Frontal cortex (tissue), 4 donors: ENCODE results near the gene ZNF354C. TPM values are rescaled to one million over a fixed set of nuclear protein-coding genes. Genes with fewer than 3 reads are reported as not detected.

Source experiments
- DNase-seq, 2 donors: peaks; one replicate each; pipeline ENCODE4 v3.0.0; 2012; ENCODE audit warnings: low spot score in 2 of 2
- FAIRE-seq: peaks from 2 replicates; lab custom pipeline; 2012; peaks lifted over from hg19 to GRCh38; lab: Jason Lieb, UNC
- total RNA-seq: library from RNA; depleted of rRNA; stranded (reverse); fragments of >200 nt; gene quantifications from one replicate; pipeline ENCODE4 v1.2.3, GENCODE V29; 2014
- donor health status: control.
- donor health status: control.
- donor health status: control.

Gene ZNF354C
- total RNA-seq, 1 donor from 2014 or later, result 55.0 TPM

DNA sequence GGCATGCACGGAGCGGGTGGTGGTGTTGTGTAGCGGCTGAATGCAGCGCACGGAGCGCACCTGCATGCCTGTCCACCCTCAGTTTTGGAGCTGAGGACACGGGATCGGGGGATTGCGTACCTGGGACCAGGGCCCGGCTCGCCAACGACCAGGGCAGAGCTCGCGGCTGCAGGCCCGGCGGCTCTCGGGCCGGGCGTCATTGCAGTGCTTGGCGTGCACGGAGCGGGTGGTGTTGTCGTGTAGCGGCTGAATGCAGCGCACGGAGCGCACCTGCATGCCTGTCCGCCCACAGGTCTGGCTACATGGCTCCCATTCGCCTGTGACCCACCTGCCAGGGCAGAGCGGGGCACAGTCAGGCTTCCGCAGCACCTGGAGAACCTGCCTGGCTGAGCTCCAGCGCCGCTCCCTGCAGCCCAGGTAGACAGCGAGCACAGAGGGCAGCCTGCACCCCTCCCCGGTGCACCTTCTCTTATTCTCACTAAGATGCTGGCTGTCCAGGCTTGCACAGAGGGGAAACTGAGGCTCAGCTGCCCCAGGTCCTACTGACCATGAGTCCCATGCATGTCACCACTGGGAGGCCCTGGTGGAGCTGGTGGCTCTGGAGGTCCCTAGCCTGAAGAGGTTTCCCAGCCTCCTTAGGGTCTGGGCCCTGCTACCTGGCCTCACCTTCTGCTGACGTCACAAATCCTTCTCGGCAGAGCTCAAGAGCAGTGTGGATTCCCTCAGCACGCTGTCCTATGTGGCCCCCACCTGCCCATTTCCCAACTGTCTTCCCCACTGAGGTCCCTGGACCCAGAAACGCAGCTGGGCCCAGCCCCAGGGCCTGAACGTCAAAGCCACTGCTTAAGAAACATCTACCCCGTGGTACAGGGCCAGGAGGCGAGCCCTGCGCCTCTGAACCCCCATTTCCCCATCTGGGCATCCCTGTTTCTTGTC lies 64.9 kb downstream of the ZNF354C start:
- DNase-seq (no peak), FAIRE-seq (no peak)

DNA sequence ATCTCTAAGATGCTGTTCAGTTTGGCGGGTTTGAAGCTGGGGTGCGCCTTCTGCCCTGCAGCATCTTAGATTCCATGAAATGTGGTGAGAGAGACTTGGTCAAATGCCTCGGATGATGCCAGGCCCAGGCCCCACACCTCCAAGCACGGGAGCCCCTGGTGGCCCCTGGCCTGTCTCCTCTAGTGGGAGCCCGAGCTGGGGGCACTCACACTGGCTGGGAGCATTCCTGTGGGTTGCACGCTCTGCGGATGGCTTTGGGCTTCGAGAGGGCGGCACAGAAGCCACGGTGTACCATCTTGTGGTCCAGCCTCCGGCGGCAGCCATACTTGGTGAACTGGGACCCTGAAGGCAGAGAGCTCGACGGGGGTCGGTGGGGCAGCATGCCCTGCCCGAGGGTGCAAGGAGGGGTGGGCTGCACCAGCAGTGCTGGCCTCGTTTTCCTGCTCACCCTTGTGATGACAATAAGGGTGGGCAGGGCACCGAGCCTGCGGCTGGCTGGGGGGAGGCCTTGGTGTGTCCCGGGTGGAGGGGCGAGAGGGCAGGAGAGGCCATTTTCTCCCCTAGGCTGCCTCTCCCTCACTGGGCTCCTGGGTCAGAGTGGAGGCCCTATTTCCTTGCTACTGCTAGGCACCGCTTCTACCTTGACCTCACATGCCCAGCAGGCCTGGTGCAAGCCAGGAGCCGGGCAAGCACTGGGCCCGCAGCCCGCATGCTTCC lies 65.8 kb downstream of the ZNF354C start:
- DNase-seq (no peak), FAIRE-seq (no peak)

DNA sequence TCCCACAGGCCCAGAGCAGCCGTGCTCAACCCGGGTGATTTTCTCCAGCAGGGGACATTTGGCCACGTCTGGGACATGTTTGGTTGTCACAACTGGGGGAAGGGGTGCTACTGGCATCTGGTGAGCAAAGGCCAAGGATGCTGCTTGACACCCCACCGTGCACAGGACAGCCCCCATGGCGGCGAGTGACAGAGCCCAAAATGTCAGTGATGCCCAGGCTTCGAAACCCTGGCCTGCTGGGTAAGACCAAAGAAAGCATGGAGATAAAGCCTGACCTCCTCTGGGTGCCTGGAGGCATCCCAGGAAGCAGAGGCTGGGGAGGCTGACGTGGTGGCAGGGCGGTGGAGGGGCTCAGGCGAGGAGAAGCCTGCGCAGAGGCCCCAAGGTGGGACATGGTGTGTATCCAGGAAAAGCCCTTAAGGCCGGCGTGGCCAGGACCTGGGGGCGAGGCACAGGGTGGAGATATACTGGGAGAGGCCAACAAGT lies 66.4 kb downstream of the ZNF354C start:
- FAIRE-seq, result no peak

DNA sequence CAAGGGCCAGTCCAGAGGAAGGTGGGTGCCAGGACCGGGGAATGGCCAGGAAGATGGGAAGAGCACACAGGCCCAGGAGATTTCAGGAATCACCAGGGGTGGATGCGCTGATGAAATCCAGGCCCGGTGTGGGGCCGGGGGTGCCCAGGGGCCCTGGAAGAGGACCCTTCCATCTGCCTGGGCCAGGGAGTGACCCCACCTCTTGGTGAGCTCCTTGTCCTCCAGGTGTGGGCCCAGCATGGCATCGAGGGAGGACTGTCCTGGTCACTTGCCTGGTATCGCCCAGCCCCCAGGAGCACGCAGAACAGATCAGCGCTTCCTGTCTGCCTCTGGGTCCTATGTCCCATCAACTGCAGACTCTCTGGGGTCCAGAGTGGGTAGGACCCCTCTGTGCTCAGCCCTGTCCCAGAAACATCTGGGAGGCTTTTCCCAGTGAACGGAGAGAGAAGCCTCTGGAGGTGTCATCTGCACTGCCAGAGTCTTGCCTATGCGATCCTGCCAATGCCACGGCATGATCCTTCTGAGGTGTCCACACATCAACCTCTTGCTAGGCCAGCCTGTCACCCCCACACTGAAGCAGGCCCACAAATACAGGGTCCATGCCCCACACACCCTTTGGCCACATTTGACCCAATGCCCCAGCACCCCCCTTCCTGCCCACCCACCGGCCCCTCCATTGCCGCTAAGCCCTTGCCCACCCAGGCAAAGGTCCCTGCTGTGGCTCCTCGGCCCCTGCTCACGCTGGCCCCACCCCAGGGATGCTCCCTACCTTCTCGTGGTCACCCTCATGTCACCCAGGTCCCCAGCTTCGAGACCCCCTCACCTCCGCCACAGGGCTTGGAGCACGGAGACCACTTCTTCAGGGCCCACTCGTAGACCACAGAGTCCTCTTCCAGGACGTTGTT lies 67.2 kb downstream of the ZNF354C start:
- no peak for DNase-seq
- no peak for FAIRE-seq

More for the DNA sequence above, 66.4 kb downstream of the ZNF354C start:
- no peak for DNase-seq

DNA sequence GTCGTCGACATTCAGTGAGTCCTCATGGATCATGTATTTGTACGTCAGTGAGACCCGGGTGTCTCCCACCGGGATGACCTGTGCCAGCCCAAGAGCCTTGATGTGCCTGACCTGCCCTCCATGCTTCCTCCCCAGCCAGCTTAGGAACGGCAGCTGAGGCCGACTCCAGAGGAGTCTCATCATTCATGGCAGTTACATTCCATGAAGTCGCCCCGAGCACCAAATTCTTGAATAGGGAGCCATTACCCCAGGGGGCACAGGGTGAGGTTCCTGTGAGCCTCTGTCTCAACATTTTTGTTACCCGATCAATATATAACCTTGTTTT lies 67.8 kb downstream of the ZNF354C start:
- no peak for FAIRE-seq
- no peak for DNase-seq

DNA sequence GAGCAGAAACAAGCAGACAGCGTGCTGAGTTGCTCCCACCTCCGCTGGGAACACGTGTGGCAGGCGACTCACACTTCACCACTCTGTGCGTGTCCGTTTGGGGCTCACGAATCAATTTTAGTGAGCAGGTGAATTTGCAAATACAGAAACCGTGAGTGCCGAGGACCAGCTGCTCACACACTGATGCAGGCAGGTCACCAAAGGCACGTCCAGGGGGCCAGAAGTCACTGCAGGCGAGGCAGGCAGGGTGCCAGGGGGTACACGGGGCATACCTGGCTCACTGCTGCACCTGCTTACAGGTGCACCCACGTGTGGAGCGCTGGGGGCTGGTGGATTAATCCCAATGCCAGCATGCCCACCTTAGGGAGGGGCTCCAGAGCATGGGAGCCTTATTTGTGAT lies 68.8 kb downstream of the ZNF354C start:
- no peak for DNase-seq
- no peak for FAIRE-seq

DNA sequence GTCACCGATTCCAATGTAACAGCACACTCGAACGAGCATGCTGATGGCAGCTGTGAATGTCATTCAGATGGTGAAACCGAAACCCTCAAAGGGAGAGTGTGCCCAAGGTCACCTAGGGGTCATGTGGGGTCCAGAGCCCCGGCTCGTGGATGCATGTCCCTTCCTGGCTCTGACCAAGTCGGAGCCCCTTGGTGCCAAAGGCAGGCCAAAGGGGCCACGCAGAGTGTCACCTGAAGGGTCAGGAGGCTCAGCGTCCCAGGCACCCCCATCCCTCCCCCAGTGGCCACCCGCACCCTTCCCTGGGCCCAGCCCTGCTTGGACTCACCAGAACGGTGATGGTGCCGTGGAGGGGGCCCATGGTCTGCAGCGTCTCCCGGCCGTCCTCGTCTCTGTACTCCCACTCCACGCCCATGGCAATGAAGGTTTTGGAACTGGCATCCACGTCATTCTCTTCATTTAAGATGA lies 69.5 kb downstream of the ZNF354C start:
- FAIRE-seq, result no peak
- no peak for DNase-seq

DNA sequence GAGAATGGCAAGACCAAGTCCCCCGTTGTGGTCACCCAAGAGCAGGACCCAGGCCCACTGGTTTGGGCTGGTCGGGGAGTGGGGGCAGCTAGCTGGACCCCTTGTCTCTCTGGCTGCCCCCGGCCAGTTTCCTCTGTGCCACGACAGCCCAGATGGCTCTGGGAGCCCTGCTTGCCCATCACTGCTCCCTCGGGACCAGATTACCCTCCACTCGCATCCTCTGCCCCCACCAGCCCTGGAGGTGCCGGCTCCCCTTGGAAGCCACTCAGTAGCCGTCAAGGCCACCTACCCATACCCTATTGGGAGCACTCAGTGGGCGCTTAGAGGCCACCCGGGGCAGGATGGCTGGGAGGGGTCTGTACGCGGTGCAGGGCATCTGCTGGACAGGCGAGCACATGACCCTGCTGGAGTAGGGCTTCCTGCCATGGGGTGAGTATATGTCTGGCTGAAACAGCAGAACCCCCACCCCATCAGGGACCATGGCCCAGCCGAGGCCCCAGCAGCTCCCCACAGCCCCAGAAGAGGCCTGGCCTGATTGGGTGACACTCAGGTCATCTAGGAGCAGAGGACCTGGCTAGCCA lies 70.0 kb downstream of the ZNF354C start:
- DNase-seq, result no peak
- FAIRE-seq, result no peak

DNA sequence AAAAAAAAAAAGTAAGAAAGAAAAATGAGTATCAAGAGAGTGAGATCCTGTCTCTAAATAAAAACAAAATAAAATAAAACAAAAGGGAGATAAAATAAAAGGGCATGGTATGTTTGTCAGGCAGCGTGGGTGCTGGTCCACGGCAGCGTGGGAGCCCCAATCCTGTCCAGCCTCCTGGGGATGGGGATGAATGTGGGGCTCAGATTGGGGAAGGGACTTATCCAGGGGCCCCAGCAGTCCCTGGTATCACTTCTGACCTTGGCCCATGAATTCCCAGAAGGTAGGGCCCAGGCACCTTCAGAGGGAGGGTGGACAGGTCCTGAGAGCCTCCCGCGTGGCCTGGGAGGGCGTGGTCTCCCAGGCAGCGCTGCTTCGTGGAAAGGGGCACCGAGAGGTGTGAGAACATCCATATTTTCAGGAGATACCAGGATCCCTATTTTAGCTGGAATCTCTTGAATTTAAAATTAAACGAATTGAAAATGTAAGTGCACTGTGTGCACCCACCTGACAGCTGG lies 71.2 kb downstream of the ZNF354C start:
- DNase-seq, result no peak
- no peak for FAIRE-seq

DNA sequence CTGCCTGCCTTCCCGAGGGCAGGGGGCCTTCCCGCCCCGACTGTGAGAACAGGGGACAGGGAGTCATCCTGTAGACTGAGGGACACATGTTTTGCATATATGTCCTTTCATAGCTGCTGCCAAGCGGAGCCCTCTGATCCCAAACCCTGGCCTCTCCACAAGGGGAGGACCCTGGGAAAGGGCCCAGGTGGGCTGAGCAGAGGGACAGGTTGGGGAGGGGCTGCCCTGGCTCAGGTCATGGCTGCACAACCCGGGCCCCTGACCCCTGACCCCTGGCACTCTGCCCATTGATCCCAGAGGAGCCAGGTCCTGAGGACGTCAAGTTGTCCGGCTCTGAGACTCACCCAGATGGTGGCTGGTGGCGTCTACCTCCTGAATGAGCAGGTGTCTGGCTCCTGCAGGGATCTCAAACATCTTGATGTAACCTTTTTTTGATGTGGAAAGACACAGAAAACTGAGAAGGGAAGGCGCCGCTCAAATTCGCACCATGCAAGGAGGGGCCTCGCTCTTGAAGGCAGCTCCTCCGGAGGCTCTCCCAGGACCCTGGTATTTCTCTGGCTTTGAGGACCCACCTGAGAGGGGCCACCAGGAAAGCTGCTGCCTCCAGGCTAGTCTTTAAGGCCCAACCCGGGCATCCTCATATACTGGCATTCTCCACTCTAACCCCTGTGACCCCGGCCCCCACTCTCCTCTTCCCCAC lies 71.9 kb downstream of the ZNF354C start:
- FAIRE-seq (no peak), DNase-seq (no peak)

DNA sequence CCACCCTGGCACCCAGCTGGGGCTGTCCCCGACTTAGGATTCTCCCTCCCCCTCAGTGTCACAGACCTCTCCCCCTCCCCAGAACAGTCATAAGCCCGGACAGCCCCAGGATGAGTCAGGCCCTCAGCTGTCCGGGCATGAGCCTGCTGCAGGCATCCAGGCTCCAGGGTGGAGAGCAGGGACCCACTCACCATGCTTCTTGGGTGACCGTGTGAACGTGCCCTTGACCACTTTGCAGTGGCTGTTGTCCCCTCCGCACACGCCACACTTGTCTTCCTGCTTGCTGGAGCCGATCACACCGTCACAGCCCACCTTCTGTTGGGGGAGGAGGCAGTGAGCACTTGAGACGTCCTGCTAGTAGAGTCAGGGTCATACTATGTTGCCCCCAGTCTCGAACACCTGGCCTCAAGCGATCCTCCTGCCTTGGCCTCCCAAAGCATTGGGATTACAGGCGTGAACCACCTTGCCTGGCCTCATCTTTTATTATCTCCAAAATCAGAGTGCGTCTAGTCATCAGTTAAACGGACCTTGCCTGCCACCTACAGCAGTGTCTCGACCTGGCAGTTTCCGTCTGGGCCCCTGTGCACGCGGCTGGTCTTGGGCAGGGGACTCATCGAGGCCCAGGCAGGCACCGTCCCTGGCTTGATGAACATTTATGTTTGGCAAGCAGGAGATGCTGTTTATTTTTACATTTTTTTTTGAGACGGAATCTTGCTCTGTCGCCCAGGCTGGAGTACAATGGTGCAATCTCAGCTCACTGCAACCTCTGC lies 72.6 kb downstream of the ZNF354C start:
- FAIRE-seq (no peak), DNase-seq (no peak)

Other genes starting within 250 kb of the ZNF354C start
- 29.8 TPM for gene ZNF354B, start 200.4 kb upstream of the ZNF354C start, total RNA-seq
- gene ZFP2, start 164.5 kb upstream of the ZNF354C start, total RNA-seq, result 8.2 TPM
- gene ZNF454, start 119.2 kb upstream of the ZNF354C start, total RNA-seq, result 9.0 TPM
- under 0.01 TPM for gene GRM6, start 65.1 kb upstream of the ZNF354C start, total RNA-seq
- gene ZNF879, start 36.6 kb upstream of the ZNF354C start, total RNA-seq, result 16.7 TPM